Ureter (tissue), 1 donor: ENCODE results near the gene ARHGEF28. TPM values are rescaled to one million over a fixed set of nuclear protein-coding genes. Genes with fewer than 3 reads are reported as not detected.

Experiments
- DNase-seq: peaks from one replicate; pipeline ENCODE4 v3.0.0-alpha.2; 2020; ENCODE audit warnings: low spot score
- total RNA-seq: library from RNA; stranded (reverse); gene quantifications from one replicate; pipeline ENCODE4 v1.2.4, GENCODE V29; 2023
- donor health status: DM: yes; HTN: yes; CAD: no.

Gene ARHGEF28
- total RNA-seq, 1 donor from 2014 or later = 34.5 TPM

DNA sequence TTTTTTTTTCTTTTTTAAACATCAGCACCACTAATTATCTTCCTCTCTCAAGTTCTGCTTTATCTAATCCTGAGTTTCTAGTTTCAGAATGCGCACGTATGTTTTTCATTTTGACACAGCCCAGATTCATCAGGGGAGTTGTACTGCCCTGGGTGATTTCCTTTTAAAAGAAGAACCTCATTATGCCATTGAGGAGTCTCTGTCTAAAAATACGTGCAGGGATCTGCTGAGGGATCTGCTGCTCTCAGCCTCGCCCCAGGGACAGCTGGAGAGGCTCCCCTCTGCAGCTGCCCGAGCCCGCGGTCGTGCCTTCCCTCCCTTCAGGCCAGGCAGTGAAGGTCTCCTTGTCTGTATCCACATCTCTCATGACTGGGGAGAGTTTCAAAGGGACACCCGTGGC lies 273.1 kb downstream of the ARHGEF28 start:
- no peak for DNase-seq

DNA sequence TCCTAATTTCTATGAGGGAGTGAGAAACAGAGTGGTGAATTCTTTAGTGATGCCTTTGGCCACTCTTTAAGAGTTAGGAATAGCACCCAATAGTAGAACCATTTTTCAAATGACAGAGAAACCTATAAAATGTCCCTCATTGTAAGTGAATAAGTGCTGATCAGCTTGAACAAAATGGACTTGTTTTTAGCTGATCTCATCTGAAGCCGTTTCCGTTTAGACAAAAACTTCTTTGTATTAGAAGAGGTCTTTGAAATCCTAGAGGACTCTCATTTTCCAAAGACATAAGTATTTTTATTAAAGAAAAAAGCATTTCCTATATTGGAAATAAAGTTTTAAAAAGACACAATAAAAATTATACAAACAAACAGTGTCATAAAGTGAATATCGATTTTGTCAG lies 273.9 kb downstream of the ARHGEF28 start:
- DNase-seq = no peak

DNA sequence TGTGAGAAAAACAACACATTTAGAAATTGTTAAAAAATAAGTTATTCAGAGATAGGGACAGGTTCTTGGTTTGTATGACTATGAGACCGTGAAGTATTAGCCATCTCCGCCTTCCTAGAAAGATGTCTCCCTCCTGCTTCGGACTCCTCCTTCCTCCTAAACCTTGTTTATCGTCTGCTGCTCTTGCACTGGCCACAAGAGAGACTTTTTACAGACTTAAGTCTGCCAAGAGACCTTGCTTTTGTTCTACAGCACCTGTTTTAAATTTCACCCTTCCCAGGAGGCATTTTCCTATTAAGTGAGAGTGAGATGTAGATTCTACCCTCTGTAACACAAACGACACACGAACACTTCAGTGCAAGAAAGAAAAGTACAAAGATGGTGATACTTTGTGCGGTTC lies 274.6 kb downstream of the ARHGEF28 start:
- DNase-seq = no peak

DNA sequence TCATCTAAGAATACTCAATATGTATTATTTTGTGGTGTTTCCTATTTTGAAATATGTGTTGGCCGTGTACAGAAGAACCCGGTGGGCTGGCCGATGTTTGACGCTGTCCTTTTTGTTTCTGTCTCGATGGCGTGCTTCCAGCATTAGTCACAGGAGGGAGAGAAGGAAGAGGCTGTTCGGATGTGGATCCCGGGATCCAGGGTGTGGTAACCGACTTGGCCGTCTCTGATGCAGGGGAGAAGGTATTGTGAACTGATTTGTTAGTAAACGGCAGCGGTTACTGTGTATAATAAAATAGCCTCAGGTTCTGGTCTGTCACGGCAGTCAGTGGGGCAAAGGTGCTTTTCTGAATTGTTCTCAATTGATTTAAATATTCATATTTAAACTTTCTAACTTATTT lies 275.0 kb downstream of the ARHGEF28 start:
- DNase-seq = no peak

DNA sequence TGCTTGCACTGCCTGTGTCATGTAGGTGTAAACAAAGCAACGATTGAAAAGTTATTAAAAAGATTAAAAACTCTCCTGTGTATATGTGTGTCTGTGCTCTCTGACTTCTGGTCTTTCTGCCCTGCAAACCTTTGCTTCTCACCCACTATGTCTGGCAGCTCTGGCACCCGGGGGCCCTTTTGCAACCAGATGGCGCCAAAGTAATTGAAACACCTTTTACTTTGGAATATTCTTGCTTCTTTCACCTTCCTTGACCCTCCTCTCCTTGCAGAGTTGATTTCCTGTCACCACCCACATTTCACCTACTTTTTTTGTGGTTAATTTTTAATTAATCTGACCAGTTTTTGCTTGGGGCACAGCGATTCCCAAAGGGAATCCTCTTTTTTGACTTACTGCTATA lies 275.5 kb downstream of the ARHGEF28 start:
- no peak for DNase-seq

DNA sequence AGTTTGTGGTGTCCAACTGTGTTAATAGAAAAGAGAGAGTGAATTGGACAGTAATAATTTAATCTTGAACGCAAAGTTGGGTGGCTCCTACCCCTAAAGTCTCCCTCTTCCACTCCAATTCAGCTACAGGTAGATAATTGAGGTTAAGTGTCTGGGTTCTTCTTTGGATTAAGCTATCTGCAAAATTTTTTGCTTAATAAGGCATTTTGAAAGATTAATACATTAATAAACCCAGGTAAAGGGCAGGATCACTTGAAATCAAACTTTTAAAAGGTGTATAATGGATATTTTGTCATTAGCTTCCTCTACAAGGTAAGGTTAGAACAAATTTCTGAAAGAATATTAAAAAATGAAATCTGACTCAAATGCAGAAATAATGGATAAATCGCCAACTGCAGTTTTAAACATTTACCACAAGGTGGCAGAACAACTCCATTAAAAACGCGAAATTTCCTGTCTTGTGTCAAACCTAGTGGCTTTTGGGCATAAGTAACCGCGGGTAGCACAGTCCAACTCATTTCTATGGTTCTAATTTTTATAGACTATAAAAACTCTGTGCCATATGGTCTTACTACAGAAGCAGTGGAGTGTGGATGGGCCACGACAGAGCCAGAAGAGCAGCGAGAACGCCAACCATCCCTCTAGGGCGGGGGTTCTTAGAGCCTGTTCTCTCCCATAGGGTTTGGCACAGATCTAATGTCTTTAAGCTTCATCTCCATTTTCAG lies 276.5 kb downstream of the ARHGEF28 start:
- no peak for DNase-seq

DNA sequence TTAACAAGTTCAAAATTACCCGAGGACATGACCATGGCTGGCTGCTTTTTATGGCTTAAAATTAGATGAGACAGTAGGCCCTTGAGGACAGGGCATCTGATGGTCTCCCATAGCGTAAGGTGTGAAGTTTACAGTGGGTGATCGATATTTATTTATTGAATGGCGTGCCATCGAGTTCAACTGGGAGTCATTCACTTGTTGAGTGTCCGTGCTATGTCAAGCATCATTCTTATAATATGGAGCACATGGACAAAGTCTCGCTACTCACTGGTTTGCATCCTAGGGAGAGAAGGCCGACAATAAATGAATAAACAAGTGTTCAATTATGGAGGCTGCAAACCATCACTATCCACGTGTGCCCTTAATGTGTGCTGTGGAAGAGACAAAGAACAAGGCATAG lies 277.2 kb downstream of the ARHGEF28 start:
- no peak for DNase-seq

DNA sequence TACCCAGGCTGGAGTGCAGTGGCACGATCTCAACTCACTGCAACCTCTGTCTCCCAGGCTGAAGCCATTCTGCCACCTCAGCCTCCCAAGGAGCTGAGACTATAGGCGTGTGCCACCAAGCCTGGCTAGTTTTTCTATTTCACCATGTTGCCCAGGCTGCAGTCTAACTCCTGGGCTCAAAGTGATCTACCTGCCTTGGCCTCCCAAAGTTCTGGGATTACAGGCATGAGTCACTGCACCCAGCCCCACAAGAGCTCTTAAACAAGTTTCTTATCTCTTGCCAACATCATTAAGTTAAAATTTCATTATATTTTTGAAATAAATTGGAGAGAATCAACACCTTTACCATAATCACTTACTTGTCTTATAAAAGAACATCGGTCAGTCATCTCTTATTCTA lies 280.3 kb downstream of the ARHGEF28 start:
- DNase-seq = no peak

DNA sequence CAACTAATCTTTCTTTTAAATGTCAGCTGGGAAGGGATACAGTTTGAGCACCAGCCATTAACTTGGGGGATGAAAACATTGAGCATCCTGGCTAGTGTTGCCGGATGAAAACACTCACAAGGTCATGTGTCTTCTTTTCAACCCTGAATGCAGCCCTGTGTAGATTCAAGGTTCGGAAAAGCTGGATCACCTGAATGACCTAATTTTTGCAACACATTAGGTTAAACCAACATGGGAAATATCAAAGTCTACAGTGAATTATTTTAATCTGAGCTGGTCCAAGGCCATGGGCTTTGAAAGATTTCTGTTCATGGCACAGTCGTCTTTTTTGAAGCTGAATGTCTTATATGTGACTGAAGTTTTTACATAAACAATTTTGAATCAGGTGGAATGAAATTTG lies 281.2 kb downstream of the ARHGEF28 start:
- DNase-seq = no peak

DNA sequence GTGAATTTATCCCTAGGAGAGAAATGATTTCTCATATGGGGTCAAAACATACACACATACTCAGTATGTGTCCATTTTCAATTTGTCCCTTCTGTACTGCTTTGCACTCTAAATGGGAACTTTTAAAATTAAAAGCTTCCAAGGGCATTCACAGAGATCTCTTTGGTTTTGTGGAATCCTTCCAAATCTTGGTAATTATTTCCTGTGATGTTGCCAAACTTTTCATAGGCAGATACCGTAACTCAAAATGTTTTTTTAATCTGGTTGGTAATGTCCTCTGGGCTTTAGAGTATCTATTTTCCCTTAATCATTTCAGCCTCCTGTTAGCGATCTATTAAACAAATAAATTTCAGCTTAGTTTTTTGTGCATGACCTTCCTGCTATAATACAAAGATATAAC lies 282.4 kb downstream of the ARHGEF28 start:
- no peak for DNase-seq

DNA sequence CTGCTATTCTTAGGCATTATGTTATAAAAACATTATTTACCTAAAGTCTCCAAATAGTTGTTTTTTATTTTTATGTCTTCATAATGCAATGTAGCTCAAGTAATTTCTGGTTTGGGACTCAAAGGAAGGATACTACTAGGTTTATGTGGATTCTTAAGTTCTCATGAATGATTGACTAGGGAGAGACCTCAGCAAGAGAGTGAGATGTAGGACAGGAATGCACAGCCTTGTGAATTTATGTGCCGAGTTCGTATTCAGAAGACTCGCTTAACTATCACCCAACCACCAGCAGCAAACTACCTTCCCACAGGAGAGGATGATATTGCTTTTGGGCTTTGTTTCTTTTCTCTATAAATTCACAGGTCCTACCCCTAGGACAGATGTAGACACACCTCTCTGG lies 282.9 kb downstream of the ARHGEF28 start:
- no peak for DNase-seq

DNA sequence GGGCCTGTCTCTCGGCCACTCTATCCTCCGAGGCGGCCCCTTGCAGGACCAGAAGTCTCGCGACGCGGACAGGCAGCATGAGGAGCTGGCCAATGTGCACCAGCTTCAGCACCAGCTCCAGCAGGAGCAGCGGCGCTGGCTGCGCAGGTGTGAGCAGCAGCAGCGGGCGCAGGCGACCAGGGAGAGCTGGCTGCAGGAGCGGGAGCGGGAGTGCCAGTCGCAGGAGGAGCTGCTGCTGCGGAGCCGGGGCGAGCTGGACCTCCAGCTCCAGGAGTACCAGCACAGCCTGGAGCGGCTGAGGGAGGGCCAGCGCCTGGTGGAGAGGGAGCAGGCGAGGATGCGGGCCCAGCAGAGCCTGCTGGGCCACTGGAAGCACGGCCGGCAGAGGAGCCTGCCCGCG lies 283.5 kb downstream of the ARHGEF28 start:
- no peak for DNase-seq

DNA sequence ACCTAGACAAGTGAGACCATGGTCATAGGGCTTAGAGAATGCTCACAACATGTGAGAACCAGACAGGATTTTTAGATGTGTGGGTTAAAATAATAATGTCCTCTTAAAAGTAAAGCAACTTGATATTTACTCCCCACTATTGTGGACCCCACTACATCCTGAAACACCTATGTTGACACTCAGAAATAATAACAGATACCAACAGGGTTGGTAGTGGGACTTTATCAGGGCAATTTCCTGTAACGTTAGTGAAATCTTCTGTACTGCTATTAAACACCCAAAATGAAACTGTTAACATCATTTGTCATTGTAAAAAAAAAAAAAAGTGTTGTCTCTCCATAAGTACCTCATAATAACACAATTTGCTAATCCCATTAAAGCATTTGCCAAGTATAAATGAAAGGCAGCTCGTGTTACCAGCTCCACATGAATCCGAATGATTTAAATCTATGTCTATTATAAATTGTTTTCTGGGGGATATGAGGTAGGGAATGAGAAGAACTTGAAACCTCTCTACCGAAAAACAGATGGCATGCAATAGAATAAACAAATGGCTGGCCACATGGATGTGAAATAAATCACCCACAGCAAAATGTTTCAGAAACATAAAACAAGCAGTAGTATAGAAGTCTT lies 285.9 kb downstream of the ARHGEF28 start:
- no peak for DNase-seq

DNA sequence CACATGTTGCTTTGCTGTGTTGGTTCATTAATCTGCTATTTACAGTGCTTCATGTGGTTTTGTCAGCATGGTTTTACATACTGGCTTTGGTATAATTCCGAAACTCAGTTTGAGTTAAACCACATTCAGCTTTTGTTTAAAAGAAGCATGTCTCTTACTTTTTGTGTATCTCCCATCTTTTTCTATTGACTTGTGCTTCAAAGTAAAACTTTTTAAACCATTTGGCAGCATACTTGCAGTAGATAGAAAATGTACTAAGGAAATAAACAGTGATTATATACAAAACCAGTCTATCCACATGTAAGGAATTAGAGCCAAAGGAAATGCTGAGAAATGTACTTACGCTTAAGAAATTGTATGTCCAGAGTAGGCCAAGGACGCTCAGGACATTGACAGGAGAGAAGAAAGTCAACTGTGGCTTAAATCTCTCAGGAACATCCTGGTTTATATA lies 286.9 kb downstream of the ARHGEF28 start:
- DNase-seq = no peak

DNA sequence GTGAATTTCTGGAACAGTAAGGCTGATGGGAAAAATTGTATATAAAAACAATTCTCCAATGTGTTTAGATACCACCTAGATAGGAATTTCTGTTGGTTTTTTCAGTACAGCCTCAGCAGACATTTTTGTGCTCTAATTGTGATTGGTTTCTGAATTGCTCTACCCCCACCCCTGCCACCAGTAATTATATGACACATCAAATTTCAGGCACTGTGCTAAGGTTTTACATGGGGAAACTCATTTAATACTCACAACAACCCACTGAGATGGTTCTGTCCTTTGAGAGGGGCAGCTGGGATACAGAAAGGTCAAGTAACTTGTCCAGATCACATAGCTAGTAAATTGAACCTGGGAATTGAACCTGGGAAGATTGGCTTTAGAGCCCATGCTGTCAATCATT lies 288.0 kb downstream of the ARHGEF28 start:
- DNase-seq = no peak

DNA sequence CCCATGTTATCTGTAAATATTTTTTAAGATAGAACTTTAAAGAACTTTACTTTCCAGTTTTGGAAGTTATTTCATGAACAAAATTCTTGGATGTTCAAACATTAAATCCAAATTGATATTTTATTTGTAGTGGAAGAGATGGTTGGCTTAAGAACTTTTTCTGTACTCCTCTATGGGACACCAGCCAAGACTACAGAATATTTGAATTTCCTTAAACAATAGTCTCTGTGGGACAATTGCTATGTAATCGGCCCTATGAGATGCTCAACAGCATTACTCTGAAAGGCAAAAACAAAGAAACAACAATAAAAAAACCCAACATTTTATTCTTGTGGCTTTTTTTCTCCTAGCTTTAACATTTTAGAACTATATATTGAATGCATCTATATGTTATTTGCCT lies 289.3 kb downstream of the ARHGEF28 start:
- DNase-seq = no peak

DNA sequence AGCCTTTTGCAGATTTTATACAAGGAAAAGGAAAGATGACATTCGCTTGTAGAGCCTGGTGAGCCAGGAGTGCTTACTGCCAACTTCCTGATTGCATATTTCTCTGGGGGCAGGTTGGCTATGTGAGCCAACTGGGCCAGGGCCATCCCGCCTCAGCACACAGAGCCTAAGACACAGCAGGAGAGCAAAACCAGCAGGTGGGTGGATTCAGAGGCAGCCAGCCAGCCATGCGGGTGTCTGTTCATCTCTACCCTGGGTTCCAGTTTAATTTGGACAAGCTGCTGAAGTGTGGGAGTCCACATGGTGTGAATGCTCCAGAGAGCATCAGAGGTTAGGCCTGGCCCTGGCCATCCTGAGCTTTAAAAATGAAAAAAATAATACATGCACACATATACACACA lies 291.4 kb downstream of the ARHGEF28 start:
- DNase-seq = peak; percentile 54

DNA sequence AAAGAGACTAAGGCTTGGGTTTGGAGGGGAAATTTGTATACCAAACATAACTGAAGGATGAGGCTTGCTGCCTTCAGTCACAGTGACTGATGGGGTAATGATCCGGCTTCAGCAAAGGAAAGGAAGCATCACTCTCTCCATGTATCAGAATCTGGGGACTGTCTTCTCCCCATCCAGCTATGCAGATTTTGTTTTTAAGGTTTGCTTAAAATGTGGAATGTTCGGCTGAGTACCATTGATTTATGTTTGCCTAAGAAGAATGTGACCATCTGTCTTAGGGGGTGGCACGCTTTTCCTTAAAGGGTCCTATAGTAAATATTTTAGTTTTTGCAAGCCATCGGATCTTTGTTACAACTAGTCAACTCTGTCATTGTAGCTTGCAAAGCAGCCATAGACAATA lies 291.9 kb downstream of the ARHGEF28 start:
- DNase-seq = no peak

DNA sequence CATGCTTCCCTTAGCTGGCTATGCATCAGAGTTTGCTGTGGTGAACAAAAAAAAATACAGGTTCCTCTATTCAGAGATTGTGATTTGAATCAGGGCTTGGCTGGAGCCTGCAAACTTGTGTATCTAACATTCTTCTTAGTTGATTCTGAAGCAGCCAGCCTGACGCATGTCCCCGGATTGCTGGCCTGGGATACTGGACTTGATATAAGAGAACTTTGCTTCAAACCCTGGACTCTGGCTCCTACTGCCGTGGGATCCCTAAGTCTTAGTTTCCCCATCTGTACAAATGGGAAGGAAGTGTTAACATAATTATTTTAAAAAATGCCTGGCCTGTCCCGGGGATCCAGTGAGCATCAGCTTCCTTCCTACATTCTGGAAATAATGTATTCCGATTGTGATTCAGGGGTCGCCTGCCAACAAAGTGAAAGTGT lies 292.8 kb downstream of the ARHGEF28 start:
- no peak for DNase-seq

DNA sequence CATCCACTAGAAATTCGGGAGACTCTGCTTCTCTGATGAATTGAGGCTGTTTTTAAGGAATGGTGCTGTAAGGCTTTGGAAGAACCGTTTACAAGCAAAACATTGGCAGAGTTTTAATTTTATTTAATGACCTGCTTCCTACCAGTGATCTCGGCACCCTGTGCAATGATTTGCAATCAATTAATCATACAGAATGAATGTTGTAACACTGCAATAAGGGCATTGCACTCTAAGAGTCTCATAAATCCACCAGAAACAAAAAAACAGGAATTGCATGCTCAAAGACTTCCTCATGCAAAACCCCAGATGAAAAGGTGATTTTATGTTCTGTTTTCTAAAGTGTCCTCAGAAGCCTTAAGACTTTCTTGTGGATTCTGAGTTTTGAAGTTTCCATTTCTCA lies 295.7 kb downstream of the ARHGEF28 start:
- DNase-seq = no peak

DNA sequence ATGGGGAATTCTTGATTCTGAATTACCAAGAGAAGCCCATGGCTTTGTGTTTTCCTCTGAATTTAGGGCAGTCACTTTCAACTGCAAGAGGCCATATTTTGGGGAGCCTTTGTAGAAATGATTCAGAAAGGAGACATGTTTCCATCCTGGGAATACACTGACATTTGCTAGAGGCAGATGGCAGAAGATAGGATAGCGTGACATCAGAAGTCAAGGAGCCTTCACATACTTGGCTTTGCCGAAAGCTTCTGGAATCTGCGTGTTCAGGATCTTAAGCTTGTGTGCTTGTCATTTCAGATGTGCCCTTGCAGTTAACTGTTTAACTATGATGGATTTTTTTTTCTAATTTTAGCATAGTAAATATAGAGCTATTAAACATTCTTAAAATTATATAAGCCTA lies 296.2 kb downstream of the ARHGEF28 start:
- DNase-seq = no peak

DNA sequence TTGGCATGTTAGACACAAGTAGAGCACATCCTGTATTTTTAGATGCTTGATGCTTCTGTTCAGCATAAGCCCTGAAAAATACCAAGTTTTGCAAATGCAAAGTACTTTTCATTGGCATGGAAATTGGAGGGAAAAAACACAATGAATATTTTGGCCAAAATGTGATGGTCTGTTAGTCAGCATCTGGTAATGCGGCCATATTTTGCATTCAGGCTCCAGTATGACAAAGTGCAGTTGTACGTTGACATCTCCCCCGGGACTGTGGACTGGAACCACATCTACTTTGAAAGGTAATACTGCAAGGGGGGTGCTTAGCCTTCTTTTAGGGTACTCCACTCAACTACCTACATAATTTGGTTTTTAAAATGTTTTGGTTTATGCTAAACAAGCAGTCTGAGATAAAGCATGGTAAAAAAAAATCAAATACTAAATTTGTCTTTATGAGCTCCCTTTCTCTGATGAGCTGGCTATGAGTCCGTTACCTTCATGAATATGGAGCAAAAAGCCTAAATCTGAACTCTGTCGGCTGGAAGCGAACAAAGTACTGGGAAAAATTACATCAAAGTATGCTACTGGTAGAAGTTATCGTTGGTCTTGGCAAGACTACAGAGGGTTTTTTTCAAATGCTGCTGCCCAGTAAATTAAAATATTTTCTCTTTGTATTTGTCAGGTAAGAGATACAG lies 297.0 kb downstream of the ARHGEF28 start:
- DNase-seq = no peak

DNA sequence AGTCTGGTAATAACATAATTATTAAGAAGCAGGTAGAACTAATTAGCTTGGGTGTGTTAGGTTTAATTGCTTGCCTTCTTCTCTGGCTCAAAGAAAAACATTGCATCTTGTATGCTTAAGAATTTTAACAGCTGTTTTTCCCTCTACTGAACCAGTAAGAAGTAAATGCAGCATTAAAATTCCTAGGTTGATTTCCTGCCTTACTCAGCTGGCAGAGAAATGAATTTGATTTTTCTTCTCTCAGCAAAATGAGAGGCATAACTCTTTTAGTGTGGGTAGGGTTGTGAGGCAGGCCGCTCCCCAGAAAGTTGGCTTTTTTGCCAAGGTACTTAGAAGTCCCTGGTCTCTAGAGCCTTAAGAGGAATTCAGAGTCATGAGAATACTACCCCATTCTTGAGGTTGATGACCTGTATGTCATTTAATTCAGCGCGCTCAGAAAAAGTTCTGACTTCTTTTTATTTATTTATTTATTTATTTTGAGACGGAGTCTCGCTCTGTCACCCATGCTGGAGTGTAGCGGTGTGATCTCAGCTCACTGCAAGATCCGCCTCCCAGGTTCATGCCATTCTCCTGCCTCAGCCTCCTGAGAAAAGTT lies 302.6 kb downstream of the ARHGEF28 start:
- DNase-seq = no peak
